CD4-positive, alpha-beta T cell treated with Interleukin-17A for 1 hour (primary cell): Measurements from ENCODE around the gene CDHR2.
"Not testable (repeated sequence)": the region's sequence is repeated elsewhere in the genome, so short reads cannot be mapped to it uniquely, and the experiment has no call there.

Source experiments
- DNase-seq: peaks from one replicate; pipeline ENCODE4 v3.0.0-alpha.2; 2020

CDHR2 gene

GRCh38 chr5:176575066-176575465 is 25.9 kb downstream of the CDHR2 start:
- DNase-seq = no peak

- no peak for DNase-seq
Measured at GRCh38 chr5:176575488-176576422, 26.6 kb downstream of the CDHR2 start.

- no peak for DNase-seq
Measured at GRCh38 chr5:176577312-176578176, 28.4 kb downstream of the CDHR2 start.

- peak; percentile 53 for DNase-seq
Measured at GRCh38 chr5:176578391-176578808, 29.3 kb downstream of the CDHR2 start.

- DNase-seq = no peak
Measured at GRCh38 chr5:176579323-176579722, 30.2 kb downstream of the CDHR2 start.

GRCh38 chr5:176581361-176581760 is 32.2 kb downstream of the CDHR2 start:
- DNase-seq = no peak

- no peak for DNase-seq
Measured at GRCh38 chr5:176583076-176583475, 33.9 kb downstream of the CDHR2 start.

GRCh38 chr5:176587398-176587797 is 38.3 kb downstream of the CDHR2 start:
- DNase-seq = no peak

GRCh38 chr5:176588297-176588696 is 39.2 kb downstream of the CDHR2 start:
- no peak for DNase-seq

GRCh38 chr5:176589039-176589769 is 40.1 kb downstream of the CDHR2 start:
- DNase-seq = no peak

GRCh38 chr5:176590035-176590717 is 41.0 kb downstream of the CDHR2 start:
- no peak for DNase-seq

- DNase-seq = not testable (repeated sequence)
Measured at GRCh38 chr5:176591667-176592066, 42.5 kb downstream of the CDHR2 start.

- no peak for DNase-seq
Measured at GRCh38 chr5:176592573-176592972, 43.4 kb downstream of the CDHR2 start.

GRCh38 chr5:176593273-176593869 is 44.2 kb downstream of the CDHR2 start:
- no peak for DNase-seq

- DNase-seq = no peak
Measured at GRCh38 chr5:176594554-176594953, 45.4 kb downstream of the CDHR2 start.

GRCh38 chr5:176595386-176595943 is 46.3 kb downstream of the CDHR2 start:
- DNase-seq = no peak

- DNase-seq = no peak
Measured at GRCh38 chr5:176596069-176596644, 47.0 kb downstream of the CDHR2 start.

- DNase-seq = peak; percentile 79
Measured at GRCh38 chr5:176596689-176597416, 47.7 kb downstream of the CDHR2 start.

- no peak for DNase-seq
Measured at GRCh38 chr5:176597417-176598389, 48.6 kb downstream of the CDHR2 start.
